ENCODE results near the gene PIEZO2. TPM values are rescaled to one million over a fixed set of nuclear protein-coding genes. Genes with fewer than 3 reads are reported as not detected.

The PIEZO2 gene
- total and polyA plus RNA-seq, 12 donors: 0.07 to 1.4 (median 0.25) TPM; not detected in 1

DNA sequence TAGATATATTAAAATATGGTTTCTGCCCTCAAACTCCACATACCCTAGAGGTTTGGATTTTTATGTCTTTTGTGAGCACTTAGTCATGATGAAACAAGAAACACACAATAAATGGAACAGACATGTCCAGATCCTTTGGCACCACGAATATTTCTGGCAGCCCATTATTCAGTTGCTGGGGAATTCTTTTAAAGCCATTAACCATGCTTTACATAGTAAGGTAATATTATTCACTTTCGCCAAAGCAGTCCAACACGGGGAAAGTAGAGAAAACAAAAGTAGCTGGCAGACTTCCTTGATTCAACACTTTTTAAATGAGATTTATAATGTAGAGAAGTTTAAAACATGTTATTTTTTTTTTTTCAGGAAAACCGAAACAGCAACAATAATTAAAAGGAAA lies 235.4 kb downstream of the PIEZO2 start:
- Histone ChIP-seq H3K27me3 (no peaks in the 10 kb centered on the region), H3K9me3 (no peaks in the 10 kb centered on the region), H3K27ac (no peak overlapping the region), H3K36me3 (no peaks in the 10 kb centered on the region), H3K4me1 (peaks cover 0 to 9% (median 0%) of the 10 kb centered on the region in 9 donors), H3K4me3 (no peak overlapping the region)
- ATAC-seq (no peak), DNase-seq (no peak)
- no peak for TF ChIP-seq CTCF (IDR thresholded peaks at IDR 0.05)
- intact Hi-C loops (cut with DNase I): no loop called here
- 73 to 77% methylated on average over 4 of the region's 4 CpGs for WGBS, 2 donors

- H3K27me3 ChIP-seq: no peaks in the 10 kb centered on the region
- H3K36me3 ChIP-seq: no peaks in the 10 kb centered on the region
- no peaks in the 10 kb centered on the region for H3K9me3 ChIP-seq
- DNase-seq (peak; percentile 13 to 26), ATAC-seq (peak in 2 of 8 donors; percentile 34 to 70)
- TF ChIP-seq CTCF (IDR thresholded peaks at IDR 0.05): no peak
- no peak overlapping the region for H3K4me3 ChIP-seq
- H3K27ac ChIP-seq: peak overlapping the region in 1 of 10 donors; percentile 19
- intact Hi-C loops (cut with DNase I): no loop called here
- H3K4me1 ChIP-seq: peaks cover 0 to 9% (median 0%) of the 10 kb centered on the region in 9 donors
- 60% methylated on average over 6 of the region's 6 CpGs for whole genome bisulfite sequencing, 2 donors
These were observed 236.4 kb downstream of the PIEZO2 start for GRCh38 chr18:10912790-10913545.

- H3K4me3 ChIP-seq: no peak overlapping the region
- DNase-seq: no peak
- no peaks in the 10 kb centered on the region for H3K27me3 ChIP-seq
- 94 to 97% methylated on average over 4 of the region's 4 CpGs for WGBS, 2 donors
- peaks cover 0 to 9% (median 0%) of the 10 kb centered on the region in 9 donors for H3K4me1 ChIP-seq
- H3K9me3 ChIP-seq: no peaks in the 10 kb centered on the region
- intact Hi-C loops (cut with DNase I): no loop called here
- no peak for TF ChIP-seq CTCF (IDR thresholded peaks at IDR 0.05)
- no peak for ATAC-seq
- H3K36me3 ChIP-seq: no peaks in the 10 kb centered on the region
- H3K27ac ChIP-seq: no peak overlapping the region
These were observed 239.6 kb downstream of the PIEZO2 start for GRCh38 chr18:10909724-10910123.

DNA sequence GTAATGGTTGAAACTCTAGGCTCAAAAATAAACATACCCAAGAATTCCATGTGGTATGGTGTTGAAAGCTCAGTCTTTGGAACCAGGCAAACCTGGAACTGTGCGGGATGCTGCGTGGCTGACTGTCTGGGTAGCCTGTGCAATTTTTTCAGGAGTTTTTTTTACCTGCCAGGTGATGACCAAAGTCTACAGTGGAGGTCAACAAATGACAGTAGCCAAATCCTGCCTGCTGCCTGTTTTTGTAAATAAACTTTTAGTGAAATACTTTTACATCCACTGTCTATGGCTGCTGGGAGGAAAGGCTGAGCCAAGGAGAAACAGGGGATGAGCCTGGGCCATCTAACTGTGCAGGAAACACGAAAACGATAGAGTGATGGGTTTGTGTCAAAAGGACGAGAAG lies 240.6 kb downstream of the PIEZO2 start:
- Histone ChIP-seq H3K27ac (no peak overlapping the region), H3K4me1 (peaks cover 0 to 9% (median 0%) of the 10 kb centered on the region in 9 donors), H3K9me3 (no peaks in the 10 kb centered on the region), H3K27me3 (no peaks in the 10 kb centered on the region), H3K36me3 (no peaks in the 10 kb centered on the region), H3K4me3 (no peak overlapping the region)
- DNase-seq (no peak), ATAC-seq (no peak)
- 81 to 94% methylated on average over 5 of the region's 5 CpGs for WGBS, 2 donors
- intact Hi-C loops (cut with DNase I): no loop called here
- TF ChIP-seq CTCF (IDR thresholded peaks at IDR 0.05): no peak
